ENCODE data around the gene APLF. TPM values are rescaled to one million over a fixed set of nuclear protein-coding genes. Genes with fewer than 3 reads are reported as not detected.
"Not testable (repeated sequence)": the region's sequence is repeated elsewhere in the genome, so short reads cannot be mapped to it uniquely, and the experiment has no call there.

APLF gene
- total RNA-seq, 2 donors from 2014 or later: 4.9 to 5.8 TPM

DNA sequence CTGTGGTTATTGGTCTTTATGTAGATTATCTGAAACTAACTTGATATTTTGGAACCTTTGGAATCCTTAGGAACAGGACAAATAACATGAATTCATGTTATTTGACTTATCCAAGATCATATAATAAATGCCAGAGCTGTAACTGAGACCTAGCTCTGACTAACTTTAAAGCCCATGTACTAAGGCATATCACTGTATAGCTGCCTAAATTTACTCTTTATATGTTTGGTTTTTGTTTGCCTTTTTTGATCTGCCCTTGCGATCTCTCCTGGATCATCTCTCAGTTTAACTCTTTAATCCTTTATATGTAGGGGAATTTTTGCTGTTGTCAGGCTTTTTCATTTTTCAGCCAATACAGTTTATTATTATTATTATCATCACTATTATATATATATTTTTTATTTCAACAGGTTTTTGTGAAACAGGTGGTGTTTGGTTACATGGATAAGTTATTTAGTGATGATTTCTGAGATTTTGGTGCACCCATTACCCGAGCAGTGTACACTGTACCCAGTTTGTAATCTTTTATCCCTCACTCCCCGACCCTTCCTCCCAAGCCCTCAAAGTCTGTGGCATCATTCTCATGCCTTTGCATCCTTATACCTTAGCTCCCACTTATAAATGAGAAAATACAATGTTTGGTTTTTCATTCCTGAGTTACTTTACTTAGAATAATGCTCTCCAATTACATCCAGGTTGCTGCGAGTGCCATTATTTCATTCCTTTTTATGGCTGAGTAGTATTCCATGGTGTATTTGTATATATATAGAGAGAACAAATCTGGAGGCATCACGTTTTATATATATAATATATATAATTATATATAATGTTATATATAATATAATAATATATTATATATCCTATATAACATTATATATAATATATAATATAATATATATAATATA lies 48.9 kb downstream of the APLF start:
- H3K36me3 ChIP-seq: no peaks in the 10 kb centered on the region
- no peak for ATAC-seq (ENCODE audit: insufficient number of reproducible peaks, low FRiP score, low read depth)
- TF ChIP-seq, protein P1, sequence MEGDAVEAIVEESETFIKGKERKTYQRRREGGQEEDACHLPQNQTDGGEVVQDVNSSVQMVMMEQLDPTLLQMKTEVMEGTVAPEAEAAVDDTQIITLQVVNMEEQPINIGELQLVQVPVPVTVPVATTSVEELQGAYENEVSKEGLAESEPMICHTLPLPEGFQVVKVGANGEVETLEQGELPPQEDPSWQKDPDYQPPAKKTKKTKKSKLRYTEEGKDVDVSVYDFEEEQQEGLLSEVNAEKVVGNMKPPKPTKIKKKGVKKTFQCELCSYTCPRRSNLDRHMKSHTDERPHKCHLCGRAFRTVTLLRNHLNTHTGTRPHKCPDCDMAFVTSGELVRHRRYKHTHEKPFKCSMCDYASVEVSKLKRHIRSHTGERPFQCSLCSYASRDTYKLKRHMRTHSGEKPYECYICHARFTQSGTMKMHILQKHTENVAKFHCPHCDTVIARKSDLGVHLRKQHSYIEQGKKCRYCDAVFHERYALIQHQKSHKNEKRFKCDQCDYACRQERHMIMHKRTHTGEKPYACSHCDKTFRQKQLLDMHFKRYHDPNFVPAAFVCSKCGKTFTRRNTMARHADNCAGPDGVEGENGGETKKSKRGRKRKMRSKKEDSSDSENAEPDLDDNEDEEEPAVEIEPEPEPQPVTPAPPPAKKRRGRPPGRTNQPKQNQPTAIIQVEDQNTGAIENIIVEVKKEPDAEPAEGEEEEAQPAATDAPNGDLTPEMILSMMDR (IDR thresholded peaks at IDR 0.05): no peak
- no peak for DNase-seq (ENCODE audit: low spot score)
- no peaks in the 10 kb centered on the region for H3K27me3 ChIP-seq (replicated peaks; ENCODE audit: insufficient read depth)
- no peaks in the 10 kb centered on the region for H3K4me1 ChIP-seq (ENCODE audit: control insufficient read depth in 1 of 2, low read depth in 2 of 2)
- no peak overlapping the region for H3K4me3 ChIP-seq
- no peaks in the 10 kb centered on the region for H3K9me3 ChIP-seq
- H3K27ac ChIP-seq: no peak overlapping the region

DNA sequence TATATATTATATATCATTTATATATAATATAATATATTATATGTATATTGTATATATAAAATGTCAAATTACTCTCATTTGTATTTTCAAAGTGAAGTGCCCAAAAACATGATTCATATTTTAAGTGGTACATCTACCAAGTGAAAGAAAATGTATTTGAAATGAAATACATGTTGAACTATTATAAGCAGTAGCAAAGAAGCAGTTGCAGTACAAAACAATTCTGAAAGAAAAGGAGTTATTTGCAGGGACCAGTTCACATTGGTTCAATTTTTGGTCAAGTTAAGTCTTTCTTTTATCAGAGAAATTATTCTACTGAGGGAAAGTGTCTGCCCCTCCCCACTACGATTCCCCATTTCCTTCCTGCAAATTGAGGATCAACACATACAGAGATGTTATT lies 51.9 kb downstream of the APLF start:
- no peak overlapping the region for H3K4me3 ChIP-seq
- ATAC-seq (ENCODE audit: insufficient number of reproducible peaks, low FRiP score, low read depth): no peak
- no peak for DNase-seq (ENCODE audit: low spot score)
- TF ChIP-seq, protein P1 (IDR thresholded peaks at IDR 0.05): no peak
- no peaks in the 10 kb centered on the region for H3K27me3 ChIP-seq (replicated peaks; ENCODE audit: insufficient read depth)
- H3K4me1 ChIP-seq (ENCODE audit: control insufficient read depth in 1 of 2, low read depth in 2 of 2): no peaks in the 10 kb centered on the region
- no peaks in the 10 kb centered on the region for H3K9me3 ChIP-seq
- H3K27ac ChIP-seq: no peak overlapping the region
- H3K36me3 ChIP-seq: no peaks in the 10 kb centered on the region

DNA sequence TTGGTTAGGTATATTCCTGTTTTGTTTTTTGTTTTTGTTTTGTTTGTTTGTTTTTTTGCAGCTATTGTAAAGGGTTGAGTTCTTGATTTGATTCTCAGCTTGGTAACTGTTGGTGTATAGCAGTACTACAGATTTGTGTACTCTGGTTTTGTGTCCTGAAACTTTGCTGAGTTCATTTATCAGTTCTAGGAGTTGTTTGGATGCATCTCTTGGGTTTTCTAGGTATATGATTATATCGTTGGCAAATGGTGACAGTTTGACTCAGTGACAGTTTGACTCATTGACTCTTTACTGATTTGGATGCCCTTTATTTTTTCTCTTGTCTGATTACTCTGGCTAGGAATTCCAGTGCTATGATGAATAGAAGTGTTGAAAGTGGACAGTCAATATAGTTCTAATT lies 53.7 kb downstream of the APLF start:
- DNase-seq (ENCODE audit: low spot score) (no peak), ATAC-seq (ENCODE audit: insufficient number of reproducible peaks, low FRiP score, low read depth) (no peak)
- Histone ChIP-seq H3K36me3 (no peaks in the 10 kb centered on the region), H3K4me3 (no peak overlapping the region), H3K4me1 (ENCODE audit: control insufficient read depth in 1 of 2, low read depth in 2 of 2) (no peaks in the 10 kb centered on the region), H3K27me3 (replicated peaks; ENCODE audit: insufficient read depth) (no peaks in the 10 kb centered on the region), H3K27ac (no peak overlapping the region), H3K9me3 (no peaks in the 10 kb centered on the region)
- TF ChIP-seq, protein P1 (IDR thresholded peaks at IDR 0.05): no peak

DNA sequence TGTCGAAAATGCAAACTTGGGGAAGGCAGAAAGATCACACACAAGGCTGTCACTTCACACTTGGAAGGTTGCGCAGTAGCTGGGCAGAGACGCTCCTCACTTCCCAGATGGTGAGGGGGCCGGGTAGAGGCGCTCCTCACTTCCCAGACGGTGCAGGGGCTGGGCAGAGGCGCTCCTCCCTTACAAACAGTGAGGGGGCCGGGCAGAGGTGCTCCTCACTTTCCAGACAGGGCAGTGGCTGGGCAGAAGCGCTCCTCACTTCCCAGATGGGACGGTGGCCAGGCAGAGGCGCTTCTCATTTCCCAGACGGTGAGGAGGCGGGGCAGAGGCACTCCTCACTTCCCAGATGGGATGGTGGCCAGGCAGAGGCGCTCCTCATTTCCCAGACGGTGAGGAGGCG lies 59.6 kb downstream of the APLF start:
- not testable (repeated sequence) for DNase-seq (ENCODE audit: low spot score); H3K27ac ChIP-seq; H3K9me3 ChIP-seq; H3K4me3 ChIP-seq; H3K36me3 ChIP-seq; H3K27me3 ChIP-seq (replicated peaks; ENCODE audit: insufficient read depth); H3K4me1 ChIP-seq (ENCODE audit: control insufficient read depth in 1 of 2, low read depth in 2 of 2); ATAC-seq (ENCODE audit: insufficient number of reproducible peaks, low FRiP score, low read depth)

DNA sequence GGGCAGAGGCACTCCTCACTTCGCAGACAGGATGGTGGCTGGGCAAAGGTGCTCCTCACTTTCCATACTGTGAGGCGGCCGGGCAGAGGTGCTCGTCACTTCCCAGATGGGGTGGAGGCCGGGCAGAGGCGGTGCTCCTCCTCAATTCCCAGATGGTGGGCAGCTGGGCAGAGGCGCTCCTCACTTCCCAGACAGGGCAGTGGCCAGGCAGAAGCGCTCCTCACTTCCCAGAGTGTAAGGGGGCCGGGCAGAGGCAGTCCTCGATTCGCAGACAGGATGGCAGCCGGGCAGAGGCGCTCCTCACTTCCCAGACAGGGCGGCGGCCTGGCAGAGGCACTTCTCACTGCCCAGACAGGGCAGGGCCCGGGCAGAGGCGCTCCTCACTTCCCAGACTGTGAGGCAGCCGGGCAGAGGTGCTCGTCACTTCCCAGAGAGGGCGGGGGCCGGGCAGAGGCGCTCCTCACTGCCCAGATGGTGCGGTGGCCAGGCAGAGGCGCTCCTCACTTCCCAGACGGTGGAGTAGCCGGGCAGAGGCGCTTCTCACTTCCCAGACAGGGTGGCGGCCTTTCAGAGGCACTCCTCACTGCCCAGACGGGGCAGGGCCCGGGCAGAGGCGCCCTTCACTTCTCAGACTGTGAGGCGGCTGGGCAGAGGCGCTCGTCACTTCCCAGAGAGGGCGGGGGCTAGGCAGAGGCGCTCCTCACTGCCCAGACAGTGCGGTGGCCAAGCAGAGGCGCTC lies 60.1 kb downstream of the APLF start:
- H3K27me3 ChIP-seq (replicated peaks; ENCODE audit: insufficient read depth); DNase-seq (ENCODE audit: low spot score); ATAC-seq (ENCODE audit: insufficient number of reproducible peaks, low FRiP score, low read depth); H3K27ac ChIP-seq; H3K9me3 ChIP-seq; H3K36me3 ChIP-seq; H3K4me1 ChIP-seq (ENCODE audit: control insufficient read depth in 1 of 2, low read depth in 2 of 2); H3K4me3 ChIP-seq: not testable (repeated sequence)

DNA sequence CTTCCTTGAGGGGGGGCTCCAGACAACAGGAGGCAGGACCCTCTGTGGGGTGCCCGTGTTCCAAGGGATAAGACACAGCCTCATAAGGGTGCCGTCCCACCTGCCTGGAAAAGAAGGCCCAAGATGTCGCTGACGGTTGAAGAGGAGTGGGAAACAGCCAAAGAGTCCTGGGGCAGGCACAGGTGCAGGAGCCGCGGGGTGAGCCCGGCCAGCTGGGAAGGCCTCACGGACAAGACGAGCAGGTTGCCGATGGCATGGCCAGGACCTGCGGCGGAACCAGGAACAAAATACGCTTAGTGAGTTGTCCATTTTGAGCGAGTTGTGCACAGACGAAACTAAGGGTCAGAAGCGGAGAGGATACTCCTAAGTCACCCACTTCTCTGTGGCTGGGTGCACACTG lies 61.8 kb downstream of the APLF start:
- ATAC-seq (ENCODE audit: insufficient number of reproducible peaks, low FRiP score, low read depth); H3K9me3 ChIP-seq; H3K4me1 ChIP-seq (ENCODE audit: control insufficient read depth in 1 of 2, low read depth in 2 of 2); H3K36me3 ChIP-seq; H3K27ac ChIP-seq; DNase-seq (ENCODE audit: low spot score); H3K27me3 ChIP-seq (replicated peaks; ENCODE audit: insufficient read depth); H3K4me3 ChIP-seq: not testable (repeated sequence)

DNA sequence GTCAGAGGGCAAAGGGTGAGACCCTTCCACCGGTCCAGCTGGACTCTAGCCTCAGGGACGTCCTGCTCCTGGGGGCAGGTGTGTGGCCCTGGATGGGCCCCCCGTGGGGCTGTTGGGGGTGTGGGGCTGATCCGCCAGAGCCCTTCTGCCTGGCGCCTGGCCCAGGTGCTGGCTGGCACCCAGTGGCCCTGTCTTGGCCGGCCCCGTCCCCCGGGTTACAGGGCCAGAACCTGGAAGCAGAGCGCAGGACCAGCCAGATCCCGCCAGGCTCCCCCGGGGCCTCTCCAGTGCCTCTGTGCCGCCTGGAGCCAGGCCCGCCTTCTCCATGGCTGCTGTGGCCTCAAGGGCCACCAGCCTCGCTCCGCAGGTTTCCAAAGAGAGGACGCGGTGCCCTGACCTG lies 62.3 kb downstream of the APLF start:
- DNase-seq (ENCODE audit: low spot score); H3K4me1 ChIP-seq (ENCODE audit: control insufficient read depth in 1 of 2, low read depth in 2 of 2); H3K27me3 ChIP-seq (replicated peaks; ENCODE audit: insufficient read depth); ATAC-seq (ENCODE audit: insufficient number of reproducible peaks, low FRiP score, low read depth); H3K36me3 ChIP-seq; H3K9me3 ChIP-seq; H3K27ac ChIP-seq; H3K4me3 ChIP-seq: not testable (repeated sequence)

Data from thoracic aorta (tissue), 2 donors.